ENCODE data around the gene DHCR7.
A peak's percentile ranks its signal among the peaks of the same experiment; 100 is the strongest.

Gene DHCR7

GRCh38 chr11:71456294-71456693 lies 8.1 kb upstream of the DHCR7 start:
- no peak for ATAC-seq

- no peak for ATAC-seq
Observed at GRCh38 chr11:71454470-71455113, 6.4 kb upstream of the DHCR7 start.

GRCh38 chr11:71453918-71454304 lies 5.7 kb upstream of the DHCR7 start:
- no peak for ATAC-seq

- peak; percentile 68 to 70 for ATAC-seq
Observed at GRCh38 chr11:71453037-71453917, 5.1 kb upstream of the DHCR7 start, which contains the start of gene NADSYN1. TSS of gene NADSYN1 (plus strand) at chr11:71453203. CDS start at chr11:71453297, 94 bp downstream.

GRCh38 chr11:71452199-71453036 lies 4.2 kb upstream of the DHCR7 start:
- ATAC-seq, result no peak

GRCh38 chr11:71451596-71452198 lies 3.5 kb upstream of the DHCR7 start:
- ATAC-seq, result no peak

GRCh38 chr11:71450939-71451338 lies 2.7 kb upstream of the DHCR7 start:
- no peak for ATAC-seq

- no peak for ATAC-seq
Observed at GRCh38 chr11:71450507-71450906, 2.3 kb upstream of the DHCR7 start.

GRCh38 chr11:71449596-71449995 lies 1.4 kb upstream of the DHCR7 start:
- ATAC-seq, result no peak

GRCh38 chr11:71447791-71448256 lies 369 bp downstream of the DHCR7 start:
- peak; percentile 8 to 15 for ATAC-seq

- no peak for ATAC-seq
Observed at GRCh38 chr11:71446942-71447688, 1.1 kb downstream of the DHCR7 start.

- ATAC-seq, result no peak
Observed at GRCh38 chr11:71446150-71446549, 2.0 kb downstream of the DHCR7 start.

GRCh38 chr11:71444811-71445210 lies 3.4 kb downstream of the DHCR7 start:
- ATAC-seq, result no peak

- no peak for ATAC-seq
Observed at GRCh38 chr11:71443736-71444445, 4.3 kb downstream of the DHCR7 start.

- ATAC-seq, result no peak
Observed at GRCh38 chr11:71442880-71443279, 5.3 kb downstream of the DHCR7 start.

- no peak for ATAC-seq
Observed at GRCh38 chr11:71442123-71442522, 6.1 kb downstream of the DHCR7 start.

- no peak for ATAC-seq
Observed at GRCh38 chr11:71441251-71441650, 6.9 kb downstream of the DHCR7 start.

GRCh38 chr11:71440021-71440755 lies 8.0 kb downstream of the DHCR7 start:
- ATAC-seq, result no peak

- no peak for ATAC-seq
Observed at GRCh38 chr11:71438650-71439049, 9.5 kb downstream of the DHCR7 start.

- no peak for ATAC-seq
Observed at GRCh38 chr11:71437879-71438278, 10.3 kb downstream of the DHCR7 start.
